IPS-NIHi11 (cell line): ENCODE results near the gene ESRRA.
"Not testable (repeated sequence)": the region's sequence is repeated elsewhere in the genome, so short reads cannot be mapped to it uniquely, and the experiment has no call there.

Experiments used
- DNase-seq: peaks from one replicate; pipeline ENCODE4 v3.0.0; 2012; ENCODE audit warnings: mixed read lengths, low spot score

The ESRRA gene

DNA sequence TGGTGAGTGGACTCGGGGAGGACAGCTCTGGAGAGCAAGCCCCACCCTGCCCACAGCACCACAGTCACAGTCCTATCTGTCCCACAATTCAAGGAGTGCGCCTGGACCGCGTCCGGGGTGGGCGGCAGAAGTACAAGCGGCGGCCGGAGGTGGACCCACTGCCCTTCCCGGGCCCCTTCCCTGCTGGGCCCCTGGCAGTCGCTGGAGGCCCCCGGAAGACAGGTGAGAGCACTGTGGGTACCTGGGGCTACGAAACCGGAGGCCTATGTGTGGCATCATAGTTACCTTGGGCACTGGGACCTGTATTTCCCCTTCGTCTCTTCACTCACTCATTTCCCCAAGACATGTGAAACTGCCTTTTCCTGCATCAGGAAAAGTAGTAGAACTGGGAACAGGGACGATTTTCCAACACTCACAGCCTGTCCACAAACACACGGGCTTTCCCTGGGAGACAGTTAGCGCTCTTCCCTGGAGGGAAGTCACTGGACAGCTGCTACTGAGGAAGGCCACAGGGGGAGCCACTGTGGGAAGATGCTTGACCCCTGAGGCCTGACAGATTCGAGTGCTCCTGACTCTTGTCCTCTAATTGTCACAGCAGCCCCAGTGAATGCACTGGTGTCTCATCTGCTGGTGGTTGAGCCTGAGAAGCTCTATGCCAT is 9.0 kb downstream of the ESRRA start:
- no peak for DNase-seq

DNA sequence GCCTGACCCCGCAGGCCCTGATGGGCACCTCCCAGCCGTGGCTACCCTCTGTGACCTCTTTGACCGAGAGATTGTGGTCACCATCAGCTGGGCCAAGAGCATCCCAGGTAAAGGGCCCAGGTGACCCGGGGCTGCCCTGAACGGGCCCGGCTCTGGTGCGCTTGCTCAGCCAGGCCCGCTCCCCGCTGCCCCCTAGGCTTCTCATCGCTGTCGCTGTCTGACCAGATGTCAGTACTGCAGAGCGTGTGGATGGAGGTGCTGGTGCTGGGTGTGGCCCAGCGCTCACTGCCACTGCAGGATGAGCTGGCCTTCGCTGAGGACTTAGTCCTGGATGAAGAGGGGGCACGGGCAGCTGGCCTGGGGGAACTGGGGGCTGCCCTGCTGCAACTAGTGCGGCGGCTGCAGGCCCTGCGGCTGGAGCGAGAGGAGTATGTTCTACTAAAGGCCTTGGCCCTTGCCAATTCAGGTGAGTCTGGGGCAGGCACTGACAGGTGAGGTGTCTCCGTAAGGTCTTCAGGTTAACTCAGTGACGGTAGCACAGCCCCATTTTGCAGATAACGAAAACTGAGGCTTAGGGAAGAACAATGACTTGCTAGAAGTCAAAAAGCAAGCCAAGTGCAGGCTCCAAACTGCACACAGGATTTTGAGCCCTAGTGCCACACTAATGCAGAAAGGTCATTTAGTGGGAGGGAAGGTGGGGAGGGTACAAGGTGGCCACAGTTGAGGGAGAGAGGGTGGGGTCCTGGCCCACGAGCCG is 9.7 kb downstream of the ESRRA start:
- no peak for DNase-seq

DNA sequence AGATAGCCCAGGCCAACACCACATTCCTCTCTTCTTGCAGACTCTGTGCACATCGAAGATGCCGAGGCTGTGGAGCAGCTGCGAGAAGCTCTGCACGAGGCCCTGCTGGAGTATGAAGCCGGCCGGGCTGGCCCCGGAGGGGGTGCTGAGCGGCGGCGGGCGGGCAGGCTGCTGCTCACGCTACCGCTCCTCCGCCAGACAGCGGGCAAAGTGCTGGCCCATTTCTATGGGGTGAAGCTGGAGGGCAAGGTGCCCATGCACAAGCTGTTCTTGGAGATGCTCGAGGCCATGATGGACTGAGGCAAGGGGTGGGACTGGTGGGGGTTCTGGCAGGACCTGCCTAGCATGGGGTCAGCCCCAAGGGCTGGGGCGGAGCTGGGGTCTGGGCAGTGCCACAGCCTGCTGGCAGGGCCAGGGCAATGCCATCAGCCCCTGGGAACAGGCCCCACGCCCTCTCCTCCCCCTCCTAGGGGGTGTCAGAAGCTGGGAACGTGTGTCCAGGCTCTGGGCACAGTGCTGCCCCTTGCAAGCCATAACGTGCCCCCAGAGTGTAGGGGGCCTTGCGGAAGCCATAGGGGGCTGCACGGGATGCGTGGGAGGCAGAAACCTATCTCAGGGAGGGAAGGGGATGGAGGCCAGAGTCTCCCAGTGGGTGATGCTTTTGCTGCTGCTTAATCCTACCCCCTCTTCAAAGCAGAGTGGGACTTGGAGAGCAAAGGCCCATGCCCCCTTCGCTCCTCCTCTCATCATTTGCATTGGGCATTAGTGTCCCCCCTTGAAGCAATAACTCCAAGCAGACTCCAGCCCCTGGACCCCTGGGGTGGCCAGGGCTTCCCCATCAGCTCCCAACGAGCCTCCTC is 10.6 kb downstream of the ESRRA start:
- not testable (repeated sequence) for DNase-seq

DNA sequence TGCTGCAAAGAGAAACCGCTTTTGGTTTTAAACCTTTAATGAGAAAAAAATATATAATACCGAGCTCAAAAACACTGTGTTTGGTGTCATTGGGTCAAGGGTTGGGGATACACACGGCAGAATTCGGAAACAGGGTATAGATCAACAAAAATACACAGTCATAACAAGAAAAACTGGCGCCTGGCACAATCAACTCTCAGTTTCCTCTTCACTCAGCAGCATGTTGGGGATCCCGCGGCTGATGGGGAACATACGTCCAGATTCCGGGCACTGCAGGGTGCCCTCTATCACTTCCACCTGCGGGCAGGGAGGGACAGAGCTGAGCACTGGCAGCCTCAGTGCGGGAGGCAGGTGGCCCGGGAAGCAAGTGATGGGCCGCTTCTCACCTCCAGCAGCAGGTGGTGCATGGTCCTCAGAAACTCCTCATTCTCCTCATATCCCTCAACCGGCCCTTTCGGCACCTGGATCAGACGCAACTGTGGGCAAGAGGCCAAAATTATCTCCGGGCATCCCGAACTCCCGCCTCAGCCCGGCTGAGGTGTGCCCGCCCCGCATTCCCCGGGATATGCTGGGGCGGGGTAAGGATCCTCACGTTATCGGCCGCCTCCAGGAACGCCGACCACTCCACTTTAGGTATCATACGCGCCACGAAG is 11.5 kb downstream of the ESRRA start:
- no peak for DNase-seq

DNA sequence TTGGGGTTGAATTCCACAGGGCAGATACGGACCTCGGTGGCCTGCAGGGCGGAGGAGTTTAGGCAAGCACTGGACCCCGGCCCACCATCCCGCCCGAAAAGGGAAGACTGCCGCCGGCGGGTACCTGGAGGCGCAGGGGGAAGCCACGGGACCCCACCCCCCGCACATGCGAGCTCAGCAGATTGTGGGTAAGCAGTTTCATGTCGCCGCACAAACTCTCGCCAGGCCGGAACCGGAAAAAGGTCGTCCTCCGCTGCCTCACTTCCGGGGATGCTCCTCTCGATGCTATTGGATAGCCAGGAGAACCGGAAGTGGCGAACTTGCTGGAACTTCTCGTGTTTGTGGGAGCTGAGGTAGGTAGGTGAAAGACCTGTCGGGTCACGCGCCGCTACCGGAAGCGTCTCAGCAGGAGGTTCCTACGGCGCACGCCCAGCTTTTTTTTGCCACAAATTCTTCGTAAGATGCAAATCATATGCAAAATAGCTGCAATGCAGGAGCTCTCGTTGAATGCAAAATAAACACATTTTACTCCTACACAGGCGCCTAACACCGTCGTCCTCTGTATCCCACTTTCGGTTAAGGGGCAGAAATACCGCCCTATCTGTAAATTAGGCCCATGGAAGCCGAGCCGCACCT is 12.1 kb downstream of the ESRRA start, which contains the start of gene TRMT112:
TRMT112 (minus strand) TSS at position 235 of the 636 bp plus-strand sequence; CDS start at position 202, 33 bp downstream.
- peak; percentile 87 for DNase-seq

DNA sequence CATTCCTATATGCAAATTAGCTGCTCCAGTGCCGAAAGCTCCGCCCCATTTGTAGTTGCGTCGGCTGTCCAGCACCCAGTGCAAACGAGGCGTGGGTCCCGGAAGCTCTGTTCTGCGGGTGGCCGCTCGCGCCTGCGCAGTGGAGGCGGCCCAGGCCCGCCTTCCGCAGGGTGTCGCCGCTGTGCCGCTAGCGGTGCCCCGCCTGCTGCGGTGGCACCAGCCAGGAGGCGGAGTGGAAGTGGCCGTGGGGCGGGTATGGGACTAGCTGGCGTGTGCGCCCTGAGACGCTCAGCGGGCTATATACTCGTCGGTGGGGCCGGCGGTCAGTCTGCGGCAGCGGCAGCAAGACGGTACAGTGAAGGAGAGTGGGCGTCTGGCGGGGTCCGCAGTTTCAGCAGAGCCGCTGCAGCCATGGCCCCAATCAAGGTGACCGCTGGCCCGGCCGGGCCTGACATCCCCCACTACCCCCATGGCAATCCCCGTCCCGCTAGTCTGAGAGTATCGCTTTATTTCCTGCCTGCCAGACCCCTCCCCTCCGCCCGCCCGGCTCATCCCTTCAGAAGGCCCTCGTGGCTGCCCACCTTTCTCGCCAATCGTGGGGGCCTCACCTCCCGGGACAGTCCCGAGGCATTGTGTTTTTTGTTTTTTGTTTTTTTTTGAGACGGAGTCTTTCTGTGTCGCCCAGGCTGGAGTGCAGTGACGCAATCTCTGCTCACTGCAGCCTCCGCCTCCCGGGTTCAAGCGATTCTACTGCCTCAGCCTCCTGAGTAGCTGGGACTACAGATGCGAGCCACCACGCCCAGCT is 12.8 kb downstream of the ESRRA start, which contains the start of gene PRDX5:
PRDX5 (plus strand) TSS at position 161 of the 805 bp plus-strand sequence; CDS start at position 256, 95 bp downstream.
- DNase-seq, result peak; percentile 94

DNA sequence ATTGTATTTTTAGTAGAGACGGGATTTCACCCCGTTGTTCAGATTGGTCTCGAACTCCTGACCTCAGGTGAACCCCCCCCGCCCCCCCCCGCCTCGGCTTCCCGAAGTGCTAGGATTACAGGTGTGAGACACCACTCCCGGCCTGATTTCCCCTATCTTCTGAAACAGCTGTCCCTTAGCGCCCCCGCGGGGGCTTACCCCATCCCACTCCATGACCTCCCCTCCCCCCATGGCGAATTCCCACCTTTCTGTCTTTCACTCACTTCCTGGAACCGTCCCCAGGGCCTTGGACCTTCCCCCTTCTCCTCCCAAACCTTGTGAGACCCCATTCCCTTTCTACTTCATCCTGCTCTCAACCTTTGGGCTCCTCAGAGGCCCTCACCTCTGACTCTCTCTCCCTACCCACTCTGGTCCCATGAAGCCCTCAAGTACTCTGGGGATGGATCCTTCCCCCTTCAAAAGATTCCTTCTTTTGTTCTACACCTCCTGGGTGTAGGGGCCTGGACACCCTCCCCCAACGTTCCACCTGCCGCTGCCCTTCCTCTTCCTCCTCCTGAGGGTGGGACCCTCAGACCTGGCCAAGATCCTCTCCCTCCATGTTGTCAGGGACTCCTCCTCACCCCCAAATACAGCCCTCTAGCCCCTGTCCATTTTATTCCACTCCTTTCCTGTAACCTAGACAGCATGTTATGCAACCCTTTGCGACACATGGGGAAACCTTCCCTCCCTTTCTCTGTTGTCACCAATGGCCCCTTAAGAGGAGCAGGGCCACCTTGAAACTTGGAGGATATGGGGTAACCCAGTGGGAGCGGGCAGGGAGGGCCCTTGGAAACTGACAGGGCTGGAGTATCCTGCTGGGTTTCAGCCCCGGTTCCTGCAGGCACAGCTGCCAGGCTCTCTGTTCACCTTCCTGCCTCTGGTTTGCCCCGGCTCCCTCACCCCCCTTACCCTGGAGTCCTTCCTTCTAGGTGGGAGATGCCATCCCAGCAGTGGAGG is 13.7 kb downstream of the ESRRA start:
- DNase-seq, result peak; percentile 37

DNA sequence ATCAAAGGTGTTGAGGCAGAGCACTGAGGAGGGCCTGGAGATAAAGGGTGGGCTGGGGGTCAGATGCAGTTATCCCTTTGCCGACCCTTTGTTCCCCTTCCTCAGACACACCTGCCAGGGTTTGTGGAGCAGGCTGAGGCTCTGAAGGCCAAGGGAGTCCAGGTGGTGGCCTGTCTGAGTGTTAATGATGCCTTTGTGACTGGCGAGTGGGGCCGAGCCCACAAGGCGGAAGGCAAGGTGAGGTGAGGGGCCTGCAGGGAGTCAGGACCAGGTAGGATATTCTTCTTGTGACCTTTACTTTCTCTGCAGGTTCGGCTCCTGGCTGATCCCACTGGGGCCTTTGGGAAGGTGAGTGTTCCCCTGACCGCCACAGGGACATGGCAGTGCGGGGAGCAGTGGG is 15.2 kb downstream of the ESRRA start:
- DNase-seq, result no peak

DNA sequence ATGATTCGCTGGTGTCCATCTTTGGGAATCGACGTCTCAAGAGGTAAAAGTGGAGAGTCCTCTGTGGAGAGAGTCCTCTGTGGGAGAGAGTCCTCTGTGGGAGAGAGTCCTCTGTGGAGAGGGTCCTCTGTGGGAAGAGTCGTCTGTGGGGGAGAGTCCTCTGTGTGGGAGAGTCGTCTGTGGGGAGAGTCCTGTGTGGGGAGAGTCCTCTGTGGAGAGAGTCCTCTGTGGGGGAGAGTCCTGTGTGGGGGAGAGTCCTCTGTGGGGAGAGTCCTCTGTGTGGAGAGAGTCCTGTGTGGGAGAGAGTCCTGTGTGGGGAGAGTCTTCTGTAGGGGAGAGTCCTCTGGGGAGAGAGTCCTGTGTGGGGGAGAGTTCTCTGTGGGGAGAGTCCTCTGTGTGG is 15.7 kb downstream of the ESRRA start:
- DNase-seq, result no peak

DNA sequence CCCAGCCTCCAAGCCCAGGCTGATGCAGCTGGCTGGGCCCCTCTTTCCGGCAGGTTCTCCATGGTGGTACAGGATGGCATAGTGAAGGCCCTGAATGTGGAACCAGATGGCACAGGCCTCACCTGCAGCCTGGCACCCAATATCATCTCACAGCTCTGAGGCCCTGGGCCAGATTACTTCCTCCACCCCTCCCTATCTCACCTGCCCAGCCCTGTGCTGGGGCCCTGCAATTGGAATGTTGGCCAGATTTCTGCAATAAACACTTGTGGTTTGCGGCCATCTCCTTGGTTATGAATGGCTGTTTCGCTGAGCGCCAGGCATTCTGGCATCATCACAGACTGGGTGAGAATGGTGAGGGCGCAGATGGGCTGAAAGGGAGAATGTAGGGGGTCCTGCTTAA is 16.2 kb downstream of the ESRRA start:
- DNase-seq, result no peak

DNA sequence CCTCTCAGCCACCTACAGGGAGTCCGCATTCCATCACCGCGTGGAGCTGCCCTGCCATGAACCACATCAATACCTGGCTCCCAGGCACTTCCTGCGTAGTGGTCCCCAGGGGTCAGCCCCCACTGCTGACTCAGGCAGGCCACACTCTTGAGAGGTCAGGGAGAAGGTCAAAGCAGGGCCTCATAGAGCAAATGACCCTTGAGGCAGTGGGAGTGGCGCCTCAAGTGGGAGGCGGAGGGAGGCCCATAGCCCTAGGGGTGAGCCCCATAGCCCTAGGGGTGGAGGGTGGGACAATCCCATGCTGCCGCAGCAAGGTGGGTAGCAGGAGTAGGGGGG is 17.6 kb downstream of the ESRRA start:
- DNase-seq, result no peak

DNA sequence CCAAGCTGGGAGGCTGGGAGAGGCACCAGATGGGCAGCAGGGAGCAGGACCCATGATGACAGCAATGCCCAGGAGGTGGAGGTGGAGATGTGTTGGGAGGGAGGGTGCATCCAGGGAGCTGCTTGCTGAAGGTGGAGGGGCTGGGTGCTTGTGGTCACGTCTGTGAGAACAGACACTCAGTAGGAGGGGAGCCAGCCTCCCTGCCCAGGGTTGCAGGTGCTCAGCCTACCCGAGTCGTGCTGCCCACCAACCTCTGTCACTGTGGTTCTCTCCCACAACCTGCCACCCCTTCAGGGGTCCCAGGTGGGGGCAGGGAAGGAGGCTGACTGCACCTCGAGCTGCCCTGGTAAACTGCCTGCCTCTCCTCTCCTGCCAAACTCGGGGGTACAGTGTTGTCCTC is 18.0 kb downstream of the ESRRA start:
- no peak for DNase-seq

DNA sequence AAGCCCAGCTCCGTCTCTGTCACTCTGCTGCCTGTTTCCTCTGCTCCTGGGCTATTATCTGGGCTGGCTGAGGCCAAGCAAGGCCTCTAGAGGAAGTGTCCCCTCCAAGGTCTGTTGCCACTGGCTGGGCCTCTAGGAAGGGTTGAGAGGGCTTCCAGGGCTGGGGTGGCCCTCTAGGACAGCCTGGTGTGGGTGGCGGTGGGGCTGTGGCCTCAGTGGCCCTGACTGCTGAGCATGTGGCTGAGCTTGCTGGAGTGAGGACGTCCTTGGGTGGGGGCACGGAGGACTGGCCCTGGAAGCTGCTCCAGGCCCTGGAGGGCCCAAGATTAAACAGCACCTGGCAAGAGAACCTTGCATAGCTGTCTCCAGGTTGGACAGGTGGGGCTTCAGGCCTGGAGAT is 18.7 kb downstream of the ESRRA start:
- not testable (repeated sequence) for DNase-seq

DNA sequence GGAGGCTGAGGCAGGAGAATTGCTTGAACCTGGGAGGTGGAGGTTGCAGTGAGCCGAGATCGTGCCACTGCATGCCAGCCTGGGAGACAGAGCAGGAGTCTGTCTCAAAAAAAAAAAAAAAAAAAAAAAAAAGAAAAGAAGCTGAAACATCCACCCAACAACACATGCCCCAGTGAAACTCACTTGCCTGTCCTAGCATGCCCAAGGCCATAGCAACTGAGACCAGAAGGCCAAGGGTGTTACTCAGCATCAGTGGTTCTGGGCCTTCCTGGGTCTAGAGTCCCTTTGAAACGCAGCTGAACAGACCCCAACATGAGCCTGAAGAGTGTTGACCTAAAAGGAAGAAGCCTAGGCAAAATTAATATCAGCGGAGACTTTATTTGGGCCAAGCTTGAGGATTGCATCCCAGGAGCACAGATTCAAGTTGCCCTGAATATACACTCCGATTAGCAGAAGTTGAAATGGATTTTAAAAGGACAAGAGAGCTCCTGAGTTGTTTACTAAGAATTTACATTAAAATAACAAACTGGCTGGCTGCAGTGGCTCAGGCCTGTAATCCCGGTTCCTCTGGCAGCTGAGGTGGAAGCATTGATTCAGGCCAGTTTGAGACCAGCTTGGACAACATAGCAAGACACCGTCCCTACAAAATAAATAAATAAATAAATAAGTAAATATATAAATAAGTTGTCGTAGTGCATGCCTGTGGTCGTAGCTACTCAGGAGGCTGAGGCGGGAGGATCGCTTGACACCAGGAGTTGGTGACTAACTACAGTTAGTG is 19.6 kb downstream of the ESRRA start:
- no peak for DNase-seq

DNA sequence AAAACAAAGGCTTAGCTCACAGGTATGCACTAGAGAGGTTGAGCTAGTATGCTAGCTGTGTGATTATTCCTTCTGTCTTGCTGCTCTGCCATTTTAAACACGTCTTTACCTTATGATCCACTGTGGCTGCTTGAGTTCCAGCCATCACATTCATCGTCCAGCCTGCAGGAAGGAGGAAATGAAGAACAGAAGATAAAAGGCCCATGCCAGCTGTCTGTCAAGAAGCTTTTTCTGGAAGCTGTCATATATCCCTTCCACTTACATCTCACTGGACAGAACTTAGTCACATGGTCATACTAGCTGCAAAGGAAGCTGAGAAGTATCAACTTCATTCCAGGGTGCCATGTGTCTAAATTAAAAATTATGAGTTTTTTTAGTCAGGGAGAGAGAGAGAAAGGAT is 22.1 kb downstream of the ESRRA start:
- DNase-seq, result no peak

DNA sequence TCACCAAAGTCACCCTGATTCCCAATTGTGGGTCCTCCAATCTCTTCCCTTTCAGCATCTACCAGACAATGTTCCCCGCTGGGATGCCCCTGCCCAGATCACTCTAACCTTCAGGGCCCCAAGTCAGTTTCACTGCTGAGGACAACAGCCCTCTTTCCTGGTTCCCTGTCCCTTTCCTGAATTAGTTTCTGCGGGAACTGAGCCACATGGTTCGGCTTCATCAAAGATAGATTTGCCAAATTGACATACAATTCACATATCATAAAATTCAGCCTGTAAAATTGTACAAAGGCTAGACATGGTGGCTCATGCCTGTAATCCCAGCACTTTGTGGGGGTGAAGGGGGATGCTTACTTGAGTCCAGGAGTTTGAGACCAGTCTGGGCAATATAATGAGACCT is 22.7 kb downstream of the ESRRA start:
- no peak for DNase-seq

DNA sequence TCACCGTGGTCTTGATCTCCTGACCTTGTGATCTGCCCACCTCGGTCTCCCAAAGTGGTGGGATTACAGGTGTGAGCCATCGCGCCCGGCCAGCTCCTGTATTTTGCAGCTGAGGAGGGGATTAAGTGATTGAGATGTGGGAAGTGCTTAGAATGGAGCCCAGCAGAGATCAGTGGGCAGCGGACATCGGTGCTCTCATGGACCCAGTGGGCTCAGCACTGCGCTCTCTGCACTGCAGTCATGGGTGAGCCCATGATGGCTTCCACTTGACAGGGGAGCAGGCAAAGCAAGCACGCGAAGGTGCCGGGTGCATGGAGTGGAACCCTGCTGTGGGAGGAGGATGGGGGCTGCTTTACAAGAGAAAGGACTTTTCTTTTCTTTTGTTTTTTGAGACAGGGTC is 25.6 kb downstream of the ESRRA start:
- DNase-seq, result no peak

DNA sequence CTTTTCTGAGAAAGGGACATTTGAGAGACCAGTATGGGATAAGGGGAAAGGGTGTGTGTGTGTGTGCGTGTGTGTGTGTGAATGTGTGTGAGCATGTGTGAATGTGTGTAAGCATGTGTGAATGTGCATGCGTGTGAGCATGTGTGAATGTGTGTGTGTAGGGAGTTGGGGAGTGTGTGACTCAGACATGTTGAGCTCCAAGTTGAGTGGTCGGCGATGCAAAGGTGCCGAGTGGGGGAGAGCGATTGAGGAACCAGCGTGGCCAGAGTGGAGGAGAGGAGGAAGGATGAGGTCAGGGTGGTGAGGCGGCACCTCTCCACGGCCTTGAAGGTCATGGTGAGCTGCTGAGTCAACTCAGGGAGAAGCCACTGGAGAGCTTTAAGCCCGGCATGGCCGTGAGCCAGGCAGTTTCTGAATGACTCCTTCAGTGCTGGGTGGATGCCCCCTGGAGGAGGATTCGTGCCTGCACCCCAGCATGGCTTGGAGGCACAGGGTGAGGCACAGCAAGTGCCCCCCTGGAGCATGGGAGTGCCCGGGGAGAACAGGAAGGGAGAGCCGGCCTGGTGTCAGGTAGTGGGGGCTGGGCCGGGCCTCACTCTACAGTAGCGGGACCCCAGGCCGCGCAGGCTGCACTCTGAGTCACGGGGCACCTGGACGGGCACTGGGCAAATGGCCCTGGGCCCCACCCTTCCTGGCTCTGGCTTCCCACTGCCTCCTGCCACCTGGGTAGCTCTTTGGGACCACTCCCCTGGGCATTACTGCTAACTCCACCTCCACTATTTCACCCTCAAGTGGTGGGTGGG is 26.4 kb downstream of the ESRRA start:
- peak; percentile 74 for DNase-seq
